GM21717 (cell line): Measurements from ENCODE around the gene ZFP1.
"Not testable (repeated sequence)": the region's sequence is repeated elsewhere in the genome, so short reads cannot be mapped to it uniquely, and the experiment has no call there.

Experiments
- ATAC-seq: cut with Tn5 transposase; IDR thresholded peaks from one replicate; pipeline ENCODE4 v1.9.1; 2021; ENCODE audit warnings: mild to moderate bottlenecking, moderate library complexity; ENCODE audit not compliant: unreplicated experiment

Gene ZFP1

GRCh38 chr16:75203096-75203495 is 54.8 kb downstream of the ZFP1 start:
- no peak for ATAC-seq

- no peak for ATAC-seq
These were observed 55.5 kb downstream of the ZFP1 start for GRCh38 chr16:75203667-75204409.

- no peak for ATAC-seq
These were observed 56.1 kb downstream of the ZFP1 start for GRCh38 chr16:75204410-75204758.

GRCh38 chr16:75204905-75205304 is 56.6 kb downstream of the ZFP1 start:
- not testable (repeated sequence) for ATAC-seq

GRCh38 chr16:75205438-75205837 is 57.1 kb downstream of the ZFP1 start:
- ATAC-seq = not testable (repeated sequence)

- ATAC-seq = not testable (repeated sequence)
These were observed 57.8 kb downstream of the ZFP1 start for GRCh38 chr16:75205961-75206748.

GRCh38 chr16:75206749-75207451 is 58.6 kb downstream of the ZFP1 start, which contains the start of gene CTRB2:
TSS of gene CTRB2 (minus strand) at chr16:75207161. CDS start at chr16:75207141, 20 bp downstream.
- no peak for ATAC-seq

GRCh38 chr16:75207831-75208230 is 59.5 kb downstream of the ZFP1 start:
- ATAC-seq = no peak

- no peak for ATAC-seq
These were observed 60.0 kb downstream of the ZFP1 start for GRCh38 chr16:75208242-75208825.

GRCh38 chr16:75208861-75209505 is 60.7 kb downstream of the ZFP1 start:
- ATAC-seq = no peak

- ATAC-seq = not testable (repeated sequence)
These were observed 61.2 kb downstream of the ZFP1 start for GRCh38 chr16:75209514-75209913.

- ATAC-seq = no peak
These were observed 61.6 kb downstream of the ZFP1 start for GRCh38 chr16:75209944-75210343.

- not testable (repeated sequence) for ATAC-seq
These were observed 63.0 kb downstream of the ZFP1 start for GRCh38 chr16:75211286-75211685.

GRCh38 chr16:75216127-75216526 is 67.8 kb downstream of the ZFP1 start:
- ATAC-seq = no peak

- ATAC-seq = no peak
These were observed 68.3 kb downstream of the ZFP1 start for GRCh38 chr16:75216576-75216975.

GRCh38 chr16:75217389-75217851 is 69.1 kb downstream of the ZFP1 start:
- no peak for ATAC-seq

- ATAC-seq = peak; percentile 78
These were observed 70.1 kb downstream of the ZFP1 start, which contains the start of gene CTRB1 for GRCh38 chr16:75218256-75219076. TSS of gene CTRB1 (plus strand) at chr16:75218988. CDS start at chr16:75219008, 20 bp downstream.

- no peak for ATAC-seq
These were observed 70.8 kb downstream of the ZFP1 start for GRCh38 chr16:75219088-75219487.

- no peak for ATAC-seq
These were observed 71.5 kb downstream of the ZFP1 start for GRCh38 chr16:75219838-75220237.
